Stimulated activated CD4-positive, alpha-beta T cell treated with anti-CD3 and anti-CD28 coated beads, Interleukin-4, amount 100 ng/mL, for 24 hours (primary cell): ENCODE data around the gene NUP37.

Source experiments
- DNase-seq: peaks from one replicate; pipeline ENCODE4 v3.0.0-alpha.2; 2020

NUP37 gene

GRCh38 chr12:102024765-102025164, 95.1 kb downstream of the NUP37 start:
- no peak for DNase-seq

GRCh38 chr12:102023343-102023930, 96.5 kb downstream of the NUP37 start:
- no peak for DNase-seq
